NB4 (cell line): Measurements from ENCODE around the gene SLC16A3.

Source experiments
- DNase-seq: peaks from one replicate; pipeline ENCODE4 v3.0.0; 2010; ENCODE audit warnings: low read depth
- H3K4me3 ChIP-seq: one replicate; pipeline ENCODE4 v1.5.1; 2011; ENCODE audit warnings: mild to moderate bottlenecking, low read depth, low read length, moderate library complexity
- CTCF ChIP-seq: IDR thresholded peaks from one replicate; pipeline ENCODE4 v1.5.1; 2012; ENCODE audit warnings: low read depth, low read length
- MAX ChIP-seq: IDR thresholded peaks from 2 replicates; pipeline ENCODE4 v1.6.1; 2011; ENCODE audit warnings: low read depth, low read length
- MYC ChIP-seq: IDR thresholded peaks from 2 replicates; pipeline ENCODE4 v1.6.1; 2011; ENCODE audit warnings: low read depth, low read length
- POLR2A ChIP-seq: IDR thresholded peaks from 2 replicates; pipeline ENCODE4 v1.6.1; 2011; ENCODE audit warnings: mild to moderate bottlenecking; ENCODE audit not compliant: insufficient read length; ENCODE audit errors: extremely low read depth

Gene SLC16A3

GRCh38 chr17:82287013-82287867 is 58.4 kb downstream of the SLC16A3 start:
- TF ChIP-seq CTCF (no peak), POLR2A (no peak), MYC (no peak), MAX (no peak)
- DNase-seq: no peak
- no peak overlapping the region for H3K4me3 ChIP-seq

- TF ChIP-seq MYC: no peak
- TF ChIP-seq POLR2A: no peak
- no peak for TF ChIP-seq MAX
- no peak for TF ChIP-seq CTCF
- DNase-seq: peak; percentile 44
- H3K4me3 ChIP-seq: no peak overlapping the region
These were observed 59.3 kb downstream of the SLC16A3 start for GRCh38 chr17:82287868-82288801.
